OCI-LY7 (cell line): ENCODE results near the gene PDCD2L.

ENCODE experiments used
- CTCF ChIP-seq: fragments of 200-600 bp; sonication (generic); conservative IDR thresholded peaks from 2 replicates; pipeline ENCODE4 v1.5.1; 2014; ENCODE audit warnings: mild to moderate bottlenecking, antibody characterized with exemption, low read length, moderate library complexity, mixed read lengths
- EZH2phosphoT487 ChIP-seq: fragments of 200-600 bp; sonication (generic); IDR thresholded peaks from 2 replicates; pipeline ENCODE4 v1.6.1; 2018; ENCODE audit warnings: low read depth, borderline replicate concordance, mild to moderate bottlenecking, mixed run types, antibody characterized with exemption, low read length, moderate library complexity, mixed read lengths

GRCh38 chr19:34432797-34433196 lies 28.6 kb downstream of the PDCD2L start:
- TF ChIP-seq CTCF: no peak
- no peak for TF ChIP-seq EZH2phosphoT487
